ENCODE data around the gene FCAMR. TPM values are rescaled to one million over a fixed set of nuclear protein-coding genes. Genes with fewer than 3 reads are reported as not detected.
"Not testable (repeated sequence)": the region's sequence is repeated elsewhere in the genome, so short reads cannot be mapped to it uniquely, and the experiment has no call there.

FCAMR gene
- total and polyA plus RNA-seq, 11 donors = not detected

GRCh38 chr1:206926286-206926685 lies 44.0 kb downstream of the FCAMR start:
- no peaks in the 10 kb centered on the region for H3K36me3 ChIP-seq
- intact Hi-C loops (cut with DNase I) = no loop called here
- no peaks in the 10 kb centered on the region for H3K27me3 ChIP-seq
- H3K9me3 ChIP-seq = no peaks in the 10 kb centered on the region
- no peak for TF ChIP-seq CTCF (IDR thresholded peaks at IDR 0.05)
- no peak for TF ChIP-seq POLR2A (IDR thresholded peaks at IDR 0.05)
- DNase-seq (no peak), ATAC-seq (peak in 2 of 4 donors; percentile 21 to 40)
- no peak overlapping the region for H3K4me3 ChIP-seq
- no peak overlapping the region for H3K27ac ChIP-seq
- H3K4me1 ChIP-seq = peaks cover 0 to 51% (median 1%) of the 10 kb centered on the region in 12 donors
- WGBS, 4 donors = 71 to 77% (median 72%) methylated on average over 2 of the region's 2 CpGs

- H3K36me3 ChIP-seq = no peaks in the 10 kb centered on the region
- TF ChIP-seq POLR2A (IDR thresholded peaks at IDR 0.05) (no peak), CTCF (IDR thresholded peaks at IDR 0.05) (peak in 3 of 12 donors; percentile 7 to 13 (median 10))
- WGBS, 4 donors = 79 to 83% (median 81%) methylated on average over 11 of the region's 11 CpGs
- ATAC-seq = peak; percentile 26 to 61 (median 38)
- H3K27ac ChIP-seq = peak overlapping the region in 1 of 12 donors; percentile 77
- H3K4me3 ChIP-seq = no peak overlapping the region
- no peaks in the 10 kb centered on the region for H3K9me3 ChIP-seq
- peaks cover 0 to 53% (median 1%) of the 10 kb centered on the region in 12 donors for H3K4me1 ChIP-seq
- peak in 1 of 5 donors; percentile 45 for DNase-seq
- H3K27me3 ChIP-seq = no peaks in the 10 kb centered on the region
- intact Hi-C loops (cut with DNase I) = no loop called here
These were observed 45.0 kb downstream of the FCAMR start for GRCh38 chr1:206925106-206925736.

- DNase-seq (no peak), ATAC-seq (no peak)
- TF ChIP-seq CTCF (IDR thresholded peaks at IDR 0.05) (no peak), POLR2A (IDR thresholded peaks at IDR 0.05) (no peak)
- no peaks in the 10 kb centered on the region for H3K9me3 ChIP-seq
- H3K27ac ChIP-seq = peak overlapping the region in 1 of 12 donors; percentile 77
- peaks cover 0 to 47% (median 1%) of the 10 kb centered on the region in 12 donors for H3K4me1 ChIP-seq
- no peaks in the 10 kb centered on the region for H3K36me3 ChIP-seq
- 78 to 86% (median 81%) methylated on average over 8 of the region's 8 CpGs for WGBS, 4 donors
- H3K27me3 ChIP-seq = no peaks in the 10 kb centered on the region
- no peak overlapping the region for H3K4me3 ChIP-seq
- intact Hi-C loops (cut with DNase I) = no loop called here
These were observed 45.6 kb downstream of the FCAMR start for GRCh38 chr1:206924592-206925105.

GRCh38 chr1:206923961-206924557 lies 46.2 kb downstream of the FCAMR start:
- intact Hi-C loops (cut with DNase I) = not testable (repeated sequence)
- ATAC-seq = peak in 1 of 4 donors; percentile 57
- 84 to 99% (median 91%) methylated on average over 4 of the region's 4 CpGs for WGBS, 4 donors

More at GRCh38 chr1:206923961-206924557, 46.2 kb downstream of the FCAMR start:
- H3K4me3 ChIP-seq, H3K27me3 ChIP-seq, H3K9me3 ChIP-seq, H3K36me3 ChIP-seq, DNase-seq, H3K27ac ChIP-seq: not testable (repeated sequence)
- peaks cover 0 to 46% (median 1%) of the 10 kb centered on the region in 12 donors for H3K4me1 ChIP-seq
